ENCODE results near the gene LARP4. TPM values are rescaled to one million over a fixed set of nuclear protein-coding genes. Genes with fewer than 3 reads are reported as not detected.
"Not testable (repeated sequence)": the region's sequence is repeated elsewhere in the genome, so short reads cannot be mapped to it uniquely, and the experiment has no call there.

Gene LARP4
- total RNA-seq, 1 donor from 2014 or later, result 29.2 TPM

GRCh38 chr12:50355365-50355764 is 45.3 kb upstream of the LARP4 start:
- Histone ChIP-seq H3K36me3 (ENCODE audit: control insufficient read depth, insufficient read depth, low read length) (no peaks in the 10 kb centered on the region), H3K27me3 (ENCODE audit: control insufficient read depth, insufficient read depth, low read length) (no peaks in the 10 kb centered on the region), H3K4me3 (ENCODE audit: low read depth, low read length) (no peak overlapping the region)
- DNase-seq (ENCODE audit: low read depth) (no peak), FAIRE-seq (no peak)
- TF ChIP-seq CTCF (IDR thresholded peaks at IDR 0.05; ENCODE audit: insufficient read depth, low read length, severe bottlenecking), result no peak

- TF ChIP-seq CTCF (IDR thresholded peaks at IDR 0.05; ENCODE audit: insufficient read depth, low read length, severe bottlenecking), result no peak
- Histone ChIP-seq H3K36me3 (ENCODE audit: control insufficient read depth, insufficient read depth, low read length) (no peaks in the 10 kb centered on the region), H3K4me3 (ENCODE audit: low read depth, low read length) (no peak overlapping the region), H3K27me3 (ENCODE audit: control insufficient read depth, insufficient read depth, low read length) (no peaks in the 10 kb centered on the region)
- DNase-seq (ENCODE audit: low read depth), result no peak
- FAIRE-seq, result no peak
Observed at GRCh38 chr12:50362671-50363070, 38.0 kb upstream of the LARP4 start.

DNA sequence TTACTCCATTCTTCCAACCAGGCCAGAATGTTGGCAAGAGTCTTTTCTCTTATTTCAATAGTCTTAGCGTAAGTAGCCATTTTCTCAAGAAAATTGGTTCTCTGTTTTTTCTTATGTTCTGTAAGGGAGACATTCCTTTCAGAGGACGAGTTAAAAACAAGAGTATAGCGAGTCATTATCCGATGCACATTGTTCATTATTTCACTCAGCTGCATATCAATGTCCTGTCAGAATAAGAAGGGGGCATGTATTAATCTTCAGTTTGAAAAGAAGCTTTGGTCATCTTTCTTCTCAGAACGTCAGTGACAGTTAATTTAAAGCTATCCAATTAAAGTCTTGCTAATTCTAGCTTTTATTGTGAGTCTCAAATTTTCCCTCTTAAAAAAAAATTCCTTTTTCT is 37.5 kb upstream of the LARP4 start:
- Histone ChIP-seq H3K36me3 (ENCODE audit: control insufficient read depth, insufficient read depth, low read length) (no peaks in the 10 kb centered on the region), H3K4me3 (ENCODE audit: low read depth, low read length) (no peak overlapping the region), H3K27me3 (ENCODE audit: control insufficient read depth, insufficient read depth, low read length) (no peaks in the 10 kb centered on the region)
- TF ChIP-seq CTCF (IDR thresholded peaks at IDR 0.05; ENCODE audit: insufficient read depth, low read length, severe bottlenecking), result no peak
- FAIRE-seq (no peak), DNase-seq (ENCODE audit: low read depth) (no peak)

DNA sequence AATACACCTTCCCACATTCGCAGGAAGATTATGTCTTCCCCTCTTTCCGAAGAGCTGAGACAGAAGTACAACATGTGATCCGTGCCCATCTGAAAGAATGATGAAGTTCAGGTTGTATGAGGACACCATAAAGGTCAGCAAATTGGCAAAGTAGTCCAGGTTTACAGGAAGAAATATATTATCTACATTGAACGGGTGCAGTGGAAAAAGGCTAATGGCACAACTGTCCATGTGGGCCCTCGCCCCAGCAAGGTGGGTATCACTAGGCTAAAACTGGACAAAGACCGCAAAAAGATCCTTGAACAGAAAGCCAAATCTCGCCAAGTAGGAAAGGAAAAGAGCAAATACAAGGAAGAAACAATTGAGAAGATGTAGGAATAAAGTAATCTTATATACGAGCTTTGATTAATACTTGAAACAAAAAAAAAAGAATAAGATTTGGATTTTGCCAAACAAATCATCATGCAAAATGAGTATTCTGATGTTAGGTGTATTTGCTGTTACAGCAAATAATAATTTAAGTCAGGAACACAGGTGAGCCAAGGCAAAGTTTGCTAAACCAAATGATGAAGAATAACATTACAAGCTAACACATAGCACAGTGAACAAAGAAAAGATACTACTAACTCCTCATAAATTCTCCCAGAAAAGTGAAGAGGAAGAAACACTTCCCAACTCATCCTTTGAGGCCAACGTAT is 34.8 kb upstream of the LARP4 start:
- no peak for FAIRE-seq

DNA sequence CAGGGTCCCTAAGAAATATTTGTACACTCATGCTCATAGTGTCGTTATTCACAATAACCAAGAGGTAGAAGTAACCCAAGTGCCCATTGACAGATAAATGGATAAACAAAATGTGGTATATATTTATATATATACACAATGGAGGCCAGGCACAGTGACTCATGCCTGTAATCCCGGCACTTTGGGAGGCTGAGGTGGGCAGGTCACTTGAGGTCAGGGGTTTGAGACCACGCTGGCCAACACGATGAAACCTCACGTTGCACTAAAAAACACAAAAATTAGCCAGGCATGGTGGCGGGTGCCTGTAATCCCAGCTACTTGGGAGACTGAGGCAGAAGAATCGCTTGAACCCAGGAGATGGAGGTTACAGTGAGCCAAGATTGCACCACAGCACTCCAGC is 30.0 kb upstream of the LARP4 start:
- H3K36me3 ChIP-seq (ENCODE audit: control insufficient read depth, insufficient read depth, low read length); DNase-seq (ENCODE audit: low read depth); H3K4me3 ChIP-seq (ENCODE audit: low read depth, low read length); FAIRE-seq; H3K27me3 ChIP-seq (ENCODE audit: control insufficient read depth, insufficient read depth, low read length): not testable (repeated sequence)

More for the DNA sequence above, 34.8 kb upstream of the LARP4 start:
- Histone ChIP-seq H3K36me3 (ENCODE audit: control insufficient read depth, insufficient read depth, low read length) (no peaks in the 10 kb centered on the region), H3K27me3 (ENCODE audit: control insufficient read depth, insufficient read depth, low read length) (no peaks in the 10 kb centered on the region), H3K4me3 (ENCODE audit: low read depth, low read length) (no peak overlapping the region)
- TF ChIP-seq CTCF (IDR thresholded peaks at IDR 0.05; ENCODE audit: insufficient read depth, low read length, severe bottlenecking), result no peak
- DNase-seq (ENCODE audit: low read depth), result no peak

GRCh38 chr12:50375802-50376201 is 24.9 kb upstream of the LARP4 start:
- H3K4me3 ChIP-seq (ENCODE audit: low read depth, low read length), result no peak overlapping the region
- TF ChIP-seq CTCF (IDR thresholded peaks at IDR 0.05; ENCODE audit: insufficient read depth, low read length, severe bottlenecking), result no peak
- no peak for DNase-seq (ENCODE audit: low read depth)
- H3K27me3 ChIP-seq (ENCODE audit: control insufficient read depth, insufficient read depth, low read length), result no peaks in the 10 kb centered on the region
- FAIRE-seq, result peak; percentile 77
- no peaks in the 10 kb centered on the region for H3K36me3 ChIP-seq (ENCODE audit: control insufficient read depth, insufficient read depth, low read length)
